Motor neuron (in vitro differentiated cells): ENCODE measurements around the gene POU5F1. TPM values are rescaled to one million over a fixed set of nuclear protein-coding genes. Genes with fewer than 3 reads are reported as not detected.
"Not testable (repeated sequence)": the region's sequence is repeated elsewhere in the genome, so short reads cannot be mapped to it uniquely, and the experiment has no call there.

ENCODE experiments used
- ATAC-seq, 8 experiments: fragments of 200-7000 bp; cut with Tn5 transposase; replicated peaks in 6 of 8; 2 replicates each; pipeline ENCODE4 v1.8.0; 2021; ENCODE audit warnings: mild to moderate bottlenecking in 8 of 8, moderate library complexity in 8 of 8
- H3K27ac ChIP-seq, 2 donors: fragments of 250-450 bp; sonication (Bioruptor Pico); 2 replicates each; pipeline ENCODE4 v1.9.0; 2021; ENCODE audit warnings: antibody characterized with exemption in 2 of 2, mild to moderate bottlenecking in 2 of 2, moderate library complexity in 1 of 2
- H3K4me1 ChIP-seq, 2 donors: fragments of 250-450 bp; sonication (Bioruptor Pico); replicated peaks in 1 of 2; 2 replicates each; pipeline ENCODE4 v1.6.1; 2021; ENCODE audit warnings: antibody characterized with exemption in 2 of 2, mild to moderate bottlenecking in 2 of 2, moderate library complexity in 1 of 2
- H3K4me3 ChIP-seq, 5 donors: fragments of 250-450 bp; sonication (Bioruptor Pico); 2 replicates each; pipeline ENCODE4 v1.9.0; 2021; ENCODE audit warnings: antibody characterized with exemption in 5 of 5, mild to moderate bottlenecking in 5 of 5, moderate library complexity in 4 of 5
- WGBS, 10 experiments: fragments of 450-650 bp; shearing (Covaris generic); methylation state at CpG; one replicate each; pipeline ENCODE4 v1.0.0; 2022; 5-methylcytosine and 5-hydroxymethylcytosine counted together
- in situ Hi-C, 9 experiments: fragments of 400-800 bp; cut with MboI; loops; one replicate each; pipeline ENCODE4 v1.15.0; 2021; ENCODE audit warnings: low sequenced_read_pairs in 9 of 9, low pct_unique_long_range_greater_than_20kb in 2 of 9; ENCODE audit not compliant: unreplicated experiment in 9 of 9
- total RNA-seq, 8 experiments: library from RNA; unstranded; fragments of 300-600 nt; gene quantifications; 2 replicates each; pipeline versions ENCODE4 v1.2.3 to v1.2.4, GENCODE V29; 2022

POU5F1 gene
- total RNA-seq, result over 10,000 TPM in 1 of 8 experiments, 1,000 to 10,000 TPM in 2, 100 to 1,000 TPM in 4, 1 to 10 TPM in 1; 3.8 to 12,640 (median 323) TPM

GRCh38 chr6:31170600-31170881, at the start of gene POU5F1:
TSS of gene POU5F1 (minus strand) at chr6:31170682. CDS start at chr6:31170620, 62 bp downstream.
- Histone ChIP-seq H3K27ac (no peak within 1 kb of the TSS), H3K4me3 (peak within 1 kb of the TSS in 1 of 5 donors; percentile 29), H3K4me1 (peaks cover 12 to 13% of the 10 kb centered on the region in 2 donors)
- no peak for ATAC-seq
- in situ Hi-C loops, result no loop called here
- WGBS, 10 experiments, result 80% methylated on average over 1 of the region's 9 CpGs; no CpG with 5 or more reads in 9 of the 10 experiments

GRCh38 chr6:31216208-31216898, 45.9 kb upstream of the POU5F1 start:
- in situ Hi-C loops, result loop anchor here in 1 of 9 experiments (25.0 kb wide), 1 partner anchor 146 kb away; the partner anchor contains the start of gene HLA-B
- no peak for ATAC-seq
- WGBS, 10 experiments, result 40 to 100% (median 87%) methylated on average over 1 to 7 of the region's 7 CpGs; no CpG with 5 or more reads in 1 of the 10 experiments
- no peak overlapping the region for H3K4me3 ChIP-seq
- no peak overlapping the region for H3K27ac ChIP-seq
- H3K4me1 ChIP-seq, result no peaks in the 10 kb centered on the region

- H3K4me1 ChIP-seq, H3K27ac ChIP-seq, ATAC-seq, H3K4me3 ChIP-seq: not testable (repeated sequence)
- in situ Hi-C loops, result loop anchor here in 1 of 9 experiments (25.0 kb wide), 1 partner anchor 147 kb away; the partner anchor contains the start of gene HLA-B
- WGBS, 10 experiments, result 70% methylated on average over 1 of the region's 2 CpGs; no CpG with 5 or more reads in 9 of the 10 experiments
These were observed 44.7 kb upstream of the POU5F1 start for GRCh38 chr6:31215216-31215615.

GRCh38 chr6:31214516-31214915, 44.0 kb upstream of the POU5F1 start:
- Histone ChIP-seq H3K27ac (no peak overlapping the region), H3K4me3 (no peak overlapping the region), H3K4me1 (peaks cover 0 to 2% of the 10 kb centered on the region in 2 donors)
- ATAC-seq, result peak in 1 of 8 experiments; percentile 25
- in situ Hi-C loops, result loop anchor here in 1 of 9 experiments (25.0 kb wide), 1 partner anchor 148 kb away; the partner anchor contains the start of gene HLA-B
- 40 to 80% (median 55%) methylated on average over 1 of the region's 1 CpG; no CpG with 5 or more reads in 4 of the 10 experiments for WGBS, 10 experiments

- ATAC-seq, result peak in 3 of 8 experiments; percentile 86 to 89 (median 89)
- in situ Hi-C loops, result loop anchor here in 1 of 9 experiments (25.0 kb wide), 1 partner anchor 151 kb away; the partner anchor contains the start of gene HLA-B
- Histone ChIP-seq H3K27ac (no peak overlapping the region), H3K4me1 (peaks cover 0 to 13% of the 10 kb centered on the region in 2 donors), H3K4me3 (no peak overlapping the region)
- 28 to 86% (median 70%) methylated on average over 1 to 5 of the region's 5 CpGs; no CpG with 5 or more reads in 2 of the 10 experiments for WGBS, 10 experiments
These were observed 40.5 kb upstream of the POU5F1 start for GRCh38 chr6:31210741-31211532.

GRCh38 chr6:31210123-31210522, 39.6 kb upstream of the POU5F1 start:
- H3K4me3 ChIP-seq, result no peak overlapping the region
- H3K4me1 ChIP-seq, result peaks cover 0 to 13% of the 10 kb centered on the region in 2 donors
- H3K27ac ChIP-seq, result no peak overlapping the region
- WGBS, 10 experiments, result 0 to 100% (median 61%) methylated on average over 1 to 5 of the region's 6 CpGs
- in situ Hi-C loops, result loop anchor here in 1 of 9 experiments (25.0 kb wide), 1 partner anchor 152 kb away; the partner anchor contains the start of gene HLA-B
- ATAC-seq, result peak in 1 of 8 experiments; percentile 8

GRCh38 chr6:31209137-31209536, 38.7 kb upstream of the POU5F1 start:
- Histone ChIP-seq H3K4me1 (peaks cover 0 to 13% of the 10 kb centered on the region in 2 donors), H3K27ac (no peak overlapping the region), H3K4me3 (no peak overlapping the region)
- no peak for ATAC-seq
- WGBS, 10 experiments, result 17 to 89% (median 75%) methylated on average over 1 to 2 of the region's 2 CpGs
- in situ Hi-C loops, result loop anchor here in 1 of 9 experiments (25.0 kb wide), 1 partner anchor 153 kb away; the partner anchor contains the start of gene HLA-B

GRCh38 chr6:31208506-31208905, 38.0 kb upstream of the POU5F1 start:
- in situ Hi-C loops, result loop anchor here in 1 of 9 experiments (25.0 kb wide), 1 partner anchor 154 kb away; the partner anchor contains the start of gene HLA-B
- Histone ChIP-seq H3K27ac (no peak overlapping the region), H3K4me1 (peaks cover 4 to 13% of the 10 kb centered on the region in 2 donors), H3K4me3 (no peak overlapping the region)
- WGBS, 10 experiments, result 31 to 45% (median 33%) methylated on average over 1 to 2 of the region's 2 CpGs; no CpG with 5 or more reads in 7 of the 10 experiments
- ATAC-seq, result peak in 1 of 8 experiments; percentile 10

GRCh38 chr6:31205638-31206037, 35.2 kb upstream of the POU5F1 start:
- Histone ChIP-seq H3K4me1 (peaks cover 11% of the 10 kb centered on the region in 2 donors), H3K4me3 (no peak overlapping the region), H3K27ac (no peak overlapping the region)
- WGBS, 10 experiments, result 50 to 93% (median 78%) methylated on average over 1 to 2 of the region's 2 CpGs; no CpG with 5 or more reads in 1 of the 10 experiments
- no peak for ATAC-seq
- in situ Hi-C loops, result loop anchor here in 1 of 9 experiments (25.0 kb wide), 1 partner anchor 157 kb away; the partner anchor contains the start of gene HLA-B

- WGBS, 10 experiments, result 40 to 100% (median 90%) methylated on average over 1 to 4 of the region's 4 CpGs; no CpG with 5 or more reads in 3 of the 10 experiments
- Histone ChIP-seq H3K4me3 (no peak overlapping the region), H3K4me1 (peaks cover 11% of the 10 kb centered on the region in 2 donors), H3K27ac (no peak overlapping the region)
- in situ Hi-C loops, result loop anchor here in 1 of 9 experiments (25.0 kb wide), 1 partner anchor 158 kb away; the partner anchor contains the start of gene HLA-B
- ATAC-seq, result no peak
These were observed 34.3 kb upstream of the POU5F1 start for GRCh38 chr6:31204751-31205145.

- in situ Hi-C loops, result loop anchor here in 1 of 9 experiments (25.0 kb wide), 1 partner anchor 159 kb away; the partner anchor contains the start of gene HLA-B
- 17 to 83% (median 56%) methylated on average over 1 to 5 of the region's 5 CpGs for WGBS, 10 experiments
- Histone ChIP-seq H3K4me3 (peak overlapping the region in 1 of 5 donors; percentile 19), H3K27ac (no peak overlapping the region), H3K4me1 (peaks cover 7 to 11% of the 10 kb centered on the region in 2 donors)
- ATAC-seq, result peak; percentile 83 to 94 (median 89)
These were observed 33.0 kb upstream of the POU5F1 start for GRCh38 chr6:31203345-31203979.
